Immature natural killer cell (primary cell): ENCODE data around the gene FAM200B. TPM values are rescaled to one million over a fixed set of nuclear protein-coding genes. Genes with fewer than 3 reads are reported as not detected.

Experiments used
- DNase-seq, 3 donors: peaks; one replicate each; pipeline ENCODE4 v3.0.0; 2022; ENCODE audit warnings: mixed read lengths in 1 of 3
- H3K27ac Mint-ChIP-seq, 6 donors: one replicate each; pipeline ENCODE4 v1.8.0; 2020; ENCODE audit warnings: mixed read lengths in 6 of 6, mild to moderate bottlenecking in 5 of 6, inconsistent platforms in 4 of 6, moderate library complexity in 3 of 6
- H3K27me3 Mint-ChIP-seq, 3 donors: one replicate each; pipeline ENCODE4 v1.8.0; 2020 to 2021; ENCODE audit warnings: low read depth in 3 of 3, mild to moderate bottlenecking in 3 of 3, mixed read lengths in 3 of 3, moderate library complexity in 3 of 3, inconsistent platforms in 1 of 3
- H3K36me3 Mint-ChIP-seq, 3 donors: one replicate each; pipeline ENCODE4 v1.8.0; 2020; ENCODE audit warnings: mixed read lengths in 3 of 3, inconsistent platforms in 2 of 3, mild to moderate bottlenecking in 2 of 3
- H3K4me1 Mint-ChIP-seq, 2 donors: one replicate each; pipeline ENCODE4 v1.8.0; 2020; ENCODE audit warnings: inconsistent platforms in 2 of 2, mild to moderate bottlenecking in 2 of 2, mixed read lengths in 2 of 2, moderate library complexity in 1 of 2
- H3K4me3 Mint-ChIP-seq, 5 donors: one replicate each; pipeline ENCODE4 v1.8.0; 2020; ENCODE audit warnings: mild to moderate bottlenecking in 5 of 5, mixed read lengths in 5 of 5, inconsistent platforms in 3 of 5, moderate library complexity in 3 of 5
- H3K9me3 Mint-ChIP-seq, 6 donors: one replicate each; pipeline ENCODE4 v1.8.0; 2020; ENCODE audit warnings: mild to moderate bottlenecking in 6 of 6, mixed read lengths in 6 of 6, inconsistent platforms in 4 of 6, moderate library complexity in 3 of 6
- polyA plus RNA-seq, 3 donors: library from polyadenylated mRNA; unstranded; fragments of 300-500 nt; fragmentation: Illumina TruSeq; gene quantifications; one replicate each; pipeline ENCODE4 v1.2.3, GENCODE V29; 2021

Gene FAM200B
- polyA plus RNA-seq, 3 donors from 2014 or later: 47.9 to 58.3 (median 50.2) TPM

GRCh38 chr4:15656038-15656470 lies 25.6 kb upstream of the FAM200B start:
- H3K4me1 Mint-ChIP-seq: peaks cover 34 to 41% of the 10 kb centered on the region in 2 donors
- H3K36me3 Mint-ChIP-seq: no peaks in the 10 kb centered on the region
- DNase-seq: no peak
- H3K4me3 Mint-ChIP-seq: peak overlapping the region; percentile 95 to 97 (median 95)
- H3K27me3 Mint-ChIP-seq: peaks cover 7 to 18% (median 13%) of the 10 kb centered on the region in 3 donors
- no peaks in the 10 kb centered on the region for H3K9me3 Mint-ChIP-seq
- H3K27ac Mint-ChIP-seq: peak overlapping the region; percentile 67 to 98 (median 97)

- Mint-ChIP-seq H3K4me3 (peak overlapping the region in 3 of 5 donors; percentile 17 to 75 (median 52)), H3K4me1 (peaks cover 23 to 28% of the 10 kb centered on the region in 2 donors), H3K27ac (peak overlapping the region in 1 of 6 donors; percentile 32), H3K27me3 (peaks cover 7 to 18% (median 13%) of the 10 kb centered on the region in 3 donors), H3K36me3 (no peaks in the 10 kb centered on the region), H3K9me3 (no peaks in the 10 kb centered on the region)
- DNase-seq: no peak
Observed at GRCh38 chr4:15657366-15657765, 24.3 kb upstream of the FAM200B start.

- peaks cover 7 to 17% (median 13%) of the 10 kb centered on the region in 3 donors for H3K27me3 Mint-ChIP-seq
- H3K36me3 Mint-ChIP-seq: no peaks in the 10 kb centered on the region
- H3K27ac Mint-ChIP-seq: peak overlapping the region in 1 of 6 donors; percentile 22
- no peak overlapping the region for H3K4me3 Mint-ChIP-seq
- H3K4me1 Mint-ChIP-seq: peaks cover 15 to 19% of the 10 kb centered on the region in 2 donors
- no peaks in the 10 kb centered on the region for H3K9me3 Mint-ChIP-seq
- no peak for DNase-seq
Observed at GRCh38 chr4:15658136-15658770, 23.4 kb upstream of the FAM200B start.

- Mint-ChIP-seq H3K4me3 (no peak overlapping the region), H3K9me3 (no peaks in the 10 kb centered on the region), H3K27ac (no peak overlapping the region), H3K27me3 (peaks cover 7 to 13% (median 12%) of the 10 kb centered on the region in 3 donors), H3K4me1 (peaks cover 10 to 14% of the 10 kb centered on the region in 2 donors), H3K36me3 (no peaks in the 10 kb centered on the region)
- DNase-seq: no peak
Observed at GRCh38 chr4:15658781-15659180, 22.8 kb upstream of the FAM200B start.

GRCh38 chr4:15659768-15660570 lies 21.7 kb upstream of the FAM200B start:
- no peak overlapping the region for H3K4me3 Mint-ChIP-seq
- H3K27me3 Mint-ChIP-seq: peaks cover 2 to 11% (median 5%) of the 10 kb centered on the region in 3 donors
- H3K9me3 Mint-ChIP-seq: no peaks in the 10 kb centered on the region
- DNase-seq: no peak
- H3K36me3 Mint-ChIP-seq: no peaks in the 10 kb centered on the region
- peaks cover 5 to 6% of the 10 kb centered on the region in 2 donors for H3K4me1 Mint-ChIP-seq
- H3K27ac Mint-ChIP-seq: no peak overlapping the region

GRCh38 chr4:15665753-15666365 lies 15.8 kb upstream of the FAM200B start:
- Mint-ChIP-seq H3K4me1 (peaks cover 9 to 17% of the 10 kb centered on the region in 2 donors), H3K4me3 (peak overlapping the region in 1 of 5 donors; percentile 28), H3K36me3 (no peaks in the 10 kb centered on the region), H3K27me3 (peaks cover 0 to 2% (median 0%) of the 10 kb centered on the region in 3 donors), H3K27ac (no peak overlapping the region), H3K9me3 (no peaks in the 10 kb centered on the region)
- DNase-seq: no peak

GRCh38 chr4:15667006-15667405 lies 14.6 kb upstream of the FAM200B start:
- DNase-seq: no peak
- H3K4me1 Mint-ChIP-seq: peaks cover 9 to 17% of the 10 kb centered on the region in 2 donors
- H3K27ac Mint-ChIP-seq: no peak overlapping the region
- H3K9me3 Mint-ChIP-seq: no peaks in the 10 kb centered on the region
- H3K27me3 Mint-ChIP-seq: peaks cover 0 to 2% (median 0%) of the 10 kb centered on the region in 3 donors
- no peak overlapping the region for H3K4me3 Mint-ChIP-seq
- H3K36me3 Mint-ChIP-seq: no peaks in the 10 kb centered on the region

GRCh38 chr4:15668566-15669435 lies 12.8 kb upstream of the FAM200B start:
- Mint-ChIP-seq H3K4me3 (no peak overlapping the region), H3K4me1 (peaks cover 9 to 17% of the 10 kb centered on the region in 2 donors), H3K27me3 (peaks cover 0 to 2% (median 0%) of the 10 kb centered on the region in 3 donors), H3K27ac (no peak overlapping the region), H3K36me3 (no peaks in the 10 kb centered on the region), H3K9me3 (no peaks in the 10 kb centered on the region)
- DNase-seq: no peak

- Mint-ChIP-seq H3K27me3 (no peaks in the 10 kb centered on the region), H3K4me1 (peaks cover 8 to 11% of the 10 kb centered on the region in 2 donors), H3K4me3 (no peak overlapping the region), H3K36me3 (no peaks in the 10 kb centered on the region), H3K9me3 (no peaks in the 10 kb centered on the region), H3K27ac (no peak overlapping the region)
- no peak for DNase-seq
Observed at GRCh38 chr4:15670576-15670975, 11.1 kb upstream of the FAM200B start.

- H3K4me1 Mint-ChIP-seq: no peaks in the 10 kb centered on the region
- no peaks in the 10 kb centered on the region for H3K27me3 Mint-ChIP-seq
- H3K9me3 Mint-ChIP-seq: no peaks in the 10 kb centered on the region
- H3K4me3 Mint-ChIP-seq: no peak overlapping the region
- no peaks in the 10 kb centered on the region for H3K36me3 Mint-ChIP-seq
- no peak overlapping the region for H3K27ac Mint-ChIP-seq
- no peak for DNase-seq
Observed at GRCh38 chr4:15672101-15672500, 9.5 kb upstream of the FAM200B start.

GRCh38 chr4:15673337-15673736 lies 8.3 kb upstream of the FAM200B start:
- Mint-ChIP-seq H3K4me1 (no peaks in the 10 kb centered on the region), H3K4me3 (no peak overlapping the region), H3K9me3 (no peaks in the 10 kb centered on the region), H3K27me3 (no peaks in the 10 kb centered on the region), H3K36me3 (no peaks in the 10 kb centered on the region), H3K27ac (no peak overlapping the region)
- DNase-seq: no peak

GRCh38 chr4:15674046-15674445 lies 7.6 kb upstream of the FAM200B start:
- Mint-ChIP-seq H3K4me1 (no peaks in the 10 kb centered on the region), H3K9me3 (no peaks in the 10 kb centered on the region), H3K4me3 (no peak overlapping the region), H3K36me3 (no peaks in the 10 kb centered on the region), H3K27ac (no peak overlapping the region), H3K27me3 (no peaks in the 10 kb centered on the region)
- no peak for DNase-seq

- Mint-ChIP-seq H3K27ac (no peak overlapping the region), H3K36me3 (no peaks in the 10 kb centered on the region), H3K27me3 (peaks cover 0 to 1% (median 0%) of the 10 kb centered on the region in 3 donors), H3K9me3 (no peaks in the 10 kb centered on the region), H3K4me3 (no peak overlapping the region), H3K4me1 (peaks cover 0 to 1% of the 10 kb centered on the region in 2 donors)
- no peak for DNase-seq
Observed at GRCh38 chr4:15674926-15675325, 6.7 kb upstream of the FAM200B start.
